ENCODE data around the gene CTIF. TPM values are rescaled to one million over a fixed set of nuclear protein-coding genes. Genes with fewer than 3 reads are reported as not detected.

Gene CTIF
- total RNA-seq, 2 experiments from 2014 or later = 0.06 to 0.38 TPM

- peaks cover 30% of the 10 kb centered on the region for H3K4me1 ChIP-seq (ENCODE audit: insufficient read depth, low read length, poor library complexity, severe bottlenecking)
- no peaks in the 10 kb centered on the region for H3K36me3 ChIP-seq (ENCODE audit: insufficient read depth, low read length)
- TF ChIP-seq EZH2phosphoT487 (IDR thresholded peaks at IDR 0.05; ENCODE audit: borderline replicate concordance, low read depth, low read length) (no peak), CTCF (conservative IDR thresholded peaks at IDR 0.05; ENCODE audit: low read length) (no peak)
- no peak overlapping the region for H3K4me3 ChIP-seq (ENCODE audit: low read depth, low read length, poor library complexity, severe bottlenecking)
- CTCF ChIA-PET (ENCODE audit: unreplicated experiment) = no interaction called here
- no peaks in the 10 kb centered on the region for H3K79me2 ChIP-seq (ENCODE audit: insufficient read depth, low read depth, low read length)
- POLR2A ChIA-PET = no interaction called here
- H2AFZ ChIP-seq (ENCODE audit: low read length) = no peak overlapping the region
- no peak overlapping the region for H3K4me2 ChIP-seq (ENCODE audit: low read length)
- no peaks in the 10 kb centered on the region for H4K20me1 ChIP-seq (ENCODE audit: insufficient read depth, low read length)
- H3K9me3 ChIP-seq (ENCODE audit: low read length) = no peaks in the 10 kb centered on the region
- no peaks in the 10 kb centered on the region for H3K9me2 ChIP-seq (ENCODE audit: insufficient read depth, low read length)
- intact Hi-C loops (cut with micrococcal nuclease; ENCODE audit: unreplicated experiment) = no loop called here
- no TSS peak for BruUV-seq (replicated peaks)
- no peak for DNase-seq (ENCODE audit: low spot score)
- H3K27ac ChIP-seq (ENCODE audit: low read depth, low read length, poor library complexity, severe bottlenecking) = no peak overlapping the region
These were observed 288.7 kb downstream of the CTIF start for GRCh38 chr18:48827291-48828193.

DNA sequence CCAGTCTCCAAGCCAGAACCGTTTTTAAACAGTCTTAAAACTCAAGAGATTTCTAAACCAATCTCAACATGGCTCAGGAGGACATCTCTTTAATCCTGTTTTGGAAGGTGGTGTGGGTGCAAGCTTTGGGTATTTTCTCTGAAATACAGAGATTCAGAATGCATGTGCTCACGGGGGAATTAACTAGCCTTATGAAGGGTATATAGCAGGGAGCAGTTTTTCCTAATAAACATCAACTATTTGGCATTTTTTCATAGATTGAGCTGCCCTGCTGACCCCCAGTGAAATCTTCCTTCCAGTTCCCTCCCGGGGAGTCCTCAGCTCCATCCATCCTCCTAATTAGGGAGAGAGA, 289.3 kb downstream of the CTIF start:
- Histone ChIP-seq H4K20me1 (ENCODE audit: insufficient read depth, low read length) (no peaks in the 10 kb centered on the region), H3K4me2 (ENCODE audit: low read length) (no peak overlapping the region), H3K4me3 (ENCODE audit: low read depth, low read length, poor library complexity, severe bottlenecking) (no peak overlapping the region), H3K36me3 (ENCODE audit: insufficient read depth, low read length) (no peaks in the 10 kb centered on the region), H3K9me3 (ENCODE audit: low read length) (no peaks in the 10 kb centered on the region), H3K79me2 (ENCODE audit: insufficient read depth, low read depth, low read length) (no peaks in the 10 kb centered on the region), H2AFZ (ENCODE audit: low read length) (no peak overlapping the region), H3K4me1 (ENCODE audit: insufficient read depth, low read length, poor library complexity, severe bottlenecking) (peaks cover 36% of the 10 kb centered on the region), H3K9me2 (ENCODE audit: insufficient read depth, low read length) (no peaks in the 10 kb centered on the region), H3K27ac (ENCODE audit: low read depth, low read length, poor library complexity, severe bottlenecking) (no peak overlapping the region)
- no peak for DNase-seq (ENCODE audit: low spot score)
- intact Hi-C loops (cut with micrococcal nuclease; ENCODE audit: unreplicated experiment) = no loop called here
- TF ChIP-seq CTCF (conservative IDR thresholded peaks at IDR 0.05; ENCODE audit: low read length) (no peak), EZH2phosphoT487 (IDR thresholded peaks at IDR 0.05; ENCODE audit: borderline replicate concordance, low read depth, low read length) (no peak)
- no TSS peak for BruUV-seq (replicated peaks)
- ChIA-PET CTCF (ENCODE audit: unreplicated experiment) (no interaction called here), POLR2A (no interaction called here)

DNA sequence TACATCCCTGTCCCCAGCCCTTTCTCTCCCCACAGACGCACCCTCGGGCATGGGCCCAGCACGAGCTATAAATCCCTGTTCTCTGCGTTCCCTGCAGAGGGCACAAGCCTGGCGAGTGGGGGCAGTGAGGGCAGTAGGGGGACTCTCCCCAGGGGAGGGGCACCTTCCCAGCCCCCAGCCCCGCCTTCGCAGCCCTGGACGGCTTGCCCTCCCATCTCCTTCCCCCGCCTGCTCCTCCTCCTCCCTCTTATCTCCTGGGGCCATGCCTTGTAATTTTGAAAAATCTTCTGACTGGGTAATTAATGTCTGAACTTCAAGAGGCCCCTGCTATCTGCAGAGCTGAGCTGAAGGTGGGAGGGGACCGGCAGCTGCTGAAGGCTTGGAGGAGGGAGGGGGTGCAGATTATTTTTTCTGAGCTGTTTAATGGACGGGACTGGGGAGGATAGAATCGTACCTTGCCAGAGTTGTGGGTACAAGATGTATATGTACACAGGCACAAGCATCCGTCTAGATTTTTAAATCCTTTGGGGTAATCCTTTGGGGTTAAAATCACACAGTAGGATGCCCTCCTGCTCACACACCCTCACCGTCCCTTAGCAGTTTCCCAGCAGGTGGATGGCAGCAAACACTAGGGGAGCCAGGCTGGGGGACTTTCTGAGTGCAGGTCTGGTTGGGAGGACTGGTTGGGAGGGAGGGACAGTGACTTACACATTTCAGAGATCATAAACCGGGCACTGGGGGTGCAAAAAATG, 290.0 kb downstream of the CTIF start:
- Histone ChIP-seq H3K9me3 (ENCODE audit: low read length) (no peaks in the 10 kb centered on the region), H3K4me1 (ENCODE audit: insufficient read depth, low read length, poor library complexity, severe bottlenecking) (peaks cover 43% of the 10 kb centered on the region), H3K79me2 (ENCODE audit: insufficient read depth, low read depth, low read length) (no peaks in the 10 kb centered on the region), H4K20me1 (ENCODE audit: insufficient read depth, low read length) (no peaks in the 10 kb centered on the region), H3K9me2 (ENCODE audit: insufficient read depth, low read length) (no peaks in the 10 kb centered on the region), H3K4me3 (ENCODE audit: low read depth, low read length, poor library complexity, severe bottlenecking) (no peak overlapping the region), H2AFZ (ENCODE audit: low read length) (no peak overlapping the region), H3K36me3 (ENCODE audit: insufficient read depth, low read length) (no peaks in the 10 kb centered on the region), H3K27ac (ENCODE audit: low read depth, low read length, poor library complexity, severe bottlenecking) (no peak overlapping the region), H3K4me2 (ENCODE audit: low read length) (no peak overlapping the region)
- no TSS peak for BruUV-seq (replicated peaks)
- POLR2A ChIA-PET = no interaction called here
- TF ChIP-seq CTCF (conservative IDR thresholded peaks at IDR 0.05; ENCODE audit: low read length) (no peak), EZH2phosphoT487 (IDR thresholded peaks at IDR 0.05; ENCODE audit: borderline replicate concordance, low read depth, low read length) (no peak)
- no peak for DNase-seq (ENCODE audit: low spot score)
- CTCF ChIA-PET (ENCODE audit: unreplicated experiment) = no interaction called here
- intact Hi-C loops (cut with micrococcal nuclease; ENCODE audit: unreplicated experiment) = no loop called here

All from OCI-LY7 (cell line).